Measurements from ENCODE around the gene DYRK3. TPM values are rescaled to one million over a fixed set of nuclear protein-coding genes. Genes with fewer than 3 reads are reported as not detected.
A peak's percentile ranks its signal among the peaks of the same experiment; 100 is the strongest.

DYRK3 gene
- total RNA-seq, 1 donor from 2014 or later, result 17.9 TPM

GRCh38 chr1:206695733-206696132, 60.4 kb downstream of the DYRK3 start:
- H3K36me3 ChIP-seq, result peaks cover 0 to 7% of the 10 kb centered on the region in 2 donors
- no peak for TF ChIP-seq CTCF (IDR thresholded peaks at IDR 0.05)
- no peak overlapping the region for H3K27ac ChIP-seq
- H3K4me3 ChIP-seq, result no peak overlapping the region
- H3K9me3 ChIP-seq, result no peaks in the 10 kb centered on the region
- H3K27me3 ChIP-seq, result no peaks in the 10 kb centered on the region
- DNase-seq (ENCODE audit: low spot score in 2 of 2), result no peak
- H3K4me1 ChIP-seq, result peaks cover 25 to 66% of the 10 kb centered on the region in 2 donors
- intact Hi-C loops (cut with DNase I), result no loop called here

DNA sequence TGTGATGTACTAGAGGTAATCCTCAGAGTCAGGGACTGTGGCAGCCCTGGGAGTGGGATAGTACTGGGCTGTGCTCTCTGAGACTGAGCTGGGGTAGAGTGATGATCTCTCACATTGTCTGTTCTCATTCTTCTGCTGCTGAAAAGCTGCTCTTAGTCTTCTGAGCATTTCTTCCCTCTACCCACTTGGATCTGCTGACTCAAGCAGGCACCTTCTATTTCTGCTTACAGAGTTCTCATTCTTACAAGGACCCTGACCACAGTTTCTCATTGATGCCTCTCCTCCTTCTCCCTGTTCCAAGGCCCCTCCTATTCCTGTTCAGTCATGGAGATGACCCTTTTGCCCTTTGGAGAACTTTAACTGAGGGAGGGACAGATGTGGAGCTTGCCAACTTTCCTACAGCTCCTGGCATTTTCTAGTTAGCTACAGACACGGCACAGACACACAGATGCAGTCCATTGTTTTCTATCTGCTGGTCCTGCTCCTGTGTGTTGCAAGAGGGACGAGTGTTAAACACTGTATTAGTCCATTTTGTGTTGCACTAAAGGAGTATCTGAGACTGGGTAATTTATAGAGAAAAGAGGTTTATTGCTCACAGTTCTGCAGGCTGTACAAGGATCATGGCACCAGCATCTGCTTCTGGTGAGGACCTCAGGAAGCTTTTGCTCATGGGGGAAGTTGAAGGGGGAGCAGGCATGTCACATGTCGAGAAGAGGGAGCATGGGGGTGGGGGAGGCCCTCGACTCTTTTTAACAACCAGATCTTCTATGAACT, 61.7 kb downstream of the DYRK3 start:
- peaks cover 0 to 7% of the 10 kb centered on the region in 2 donors for H3K36me3 ChIP-seq
- no peaks in the 10 kb centered on the region for H3K9me3 ChIP-seq
- H3K27ac ChIP-seq, result peak overlapping the region in 1 of 2 donors; percentile 22
- peaks cover 22 to 58% of the 10 kb centered on the region in 2 donors for H3K4me1 ChIP-seq
- H3K4me3 ChIP-seq, result no peak overlapping the region
- intact Hi-C loops (cut with DNase I), result no loop called here
- no peaks in the 10 kb centered on the region for H3K27me3 ChIP-seq
- no peak for DNase-seq (ENCODE audit: low spot score in 2 of 2)
- no peak for TF ChIP-seq CTCF (IDR thresholded peaks at IDR 0.05)

DNA sequence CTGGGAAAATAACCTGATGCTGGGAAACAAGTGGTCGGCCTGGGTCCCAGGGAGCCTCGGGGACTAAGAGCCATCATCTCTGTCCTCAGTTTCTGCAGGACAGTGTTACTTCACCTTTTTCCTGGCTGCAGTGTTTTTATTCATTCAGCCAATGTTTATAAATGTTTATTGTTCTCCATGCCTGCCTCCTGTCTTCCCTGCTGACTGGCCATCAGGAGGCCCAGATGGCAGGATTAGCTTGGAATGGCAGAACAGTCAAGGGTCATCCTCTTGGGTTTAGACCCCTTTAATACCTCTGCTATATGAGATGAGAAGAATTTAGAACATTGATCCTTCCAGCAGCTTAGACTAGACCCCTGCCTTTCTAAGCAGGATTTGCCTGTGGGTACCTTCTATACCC, 62.7 kb downstream of the DYRK3 start:
- Histone ChIP-seq H3K27me3 (no peaks in the 10 kb centered on the region), H3K36me3 (peaks cover 0 to 7% of the 10 kb centered on the region in 2 donors), H3K4me1 (peaks cover 17 to 48% of the 10 kb centered on the region in 2 donors), H3K4me3 (no peak overlapping the region), H3K9me3 (no peaks in the 10 kb centered on the region), H3K27ac (no peak overlapping the region)
- DNase-seq (ENCODE audit: low spot score in 2 of 2), result no peak
- intact Hi-C loops (cut with DNase I), result no loop called here
- no peak for TF ChIP-seq CTCF (IDR thresholded peaks at IDR 0.05)

Other genes starting within 250 kb of the DYRK3 start
- 6.3 TPM for gene IKBKE, start 165.1 kb upstream of the DYRK3 start, total RNA-seq
- 8.9 TPM for gene RASSF5, start 128.0 kb upstream of the DYRK3 start, total RNA-seq
- gene EIF2D, start 23.1 kb upstream of the DYRK3 start, total RNA-seq, result 40.2 TPM
- 35.3 TPM for gene MAPKAPK2, start 49.4 kb downstream of the DYRK3 start, total RNA-seq
- not detected for gene IL19, start 135.2 kb downstream of the DYRK3 start, total RNA-seq
- gene IL10, start 137.0 kb downstream of the DYRK3 start, total RNA-seq, result 1.6 TPM
- gene IL20, start 230.1 kb downstream of the DYRK3 start, total RNA-seq, result not detected